SH-SY5Y (cell line): Measurements from ENCODE around the gene MRPL4.

Experiments used
- GATA2 ChIP-seq: IDR thresholded peaks from 2 replicates; pipeline ENCODE4 v1.6.1; 2011; ENCODE audit warnings: mild to moderate bottlenecking, low read depth, low read length
- GATA3 ChIP-seq: IDR thresholded peaks from 2 replicates; pipeline ENCODE4 v1.6.1; 2011; ENCODE audit warnings: low read depth, mild to moderate bottlenecking, low read length, moderate library complexity

GRCh38 chr19:10223488-10224213, 28.4 kb upstream of the MRPL4 start:
- no peak for TF ChIP-seq GATA2
- no peak for TF ChIP-seq GATA3
